ENCODE results near the gene KCTD20. TPM values are rescaled to one million over a fixed set of nuclear protein-coding genes. Genes with fewer than 3 reads are reported as not detected.

Gene KCTD20
- total and polyA plus RNA-seq, 2 of the 13 experiments (the other 11 are each of a cell fraction or from before 2014, with no cell fraction given): 52.7 to 67.1 TPM

DNA sequence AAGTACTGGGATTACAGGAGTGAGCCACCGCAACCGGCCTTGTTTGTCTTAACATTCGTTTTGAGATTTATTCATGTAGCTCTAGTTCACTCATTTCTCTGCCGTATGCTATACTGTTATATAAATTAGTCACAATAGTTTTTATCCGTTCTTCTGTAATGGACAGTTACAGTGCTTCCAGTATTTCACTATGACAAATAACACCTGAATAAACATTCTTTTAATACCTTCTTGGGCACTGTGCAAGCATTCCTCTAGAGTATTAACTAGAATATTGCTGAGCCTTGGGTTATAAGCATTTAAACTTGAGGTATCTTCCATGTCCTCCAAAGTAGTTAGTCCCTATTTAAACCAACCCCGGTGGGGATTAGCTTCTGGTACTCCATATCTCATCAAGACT, 58.9 kb downstream of the KCTD20 start:
- 94% methylated on average over 6 of the region's 6 CpGs for WGBS (ENCODE audit: low lambda C conversion rate)
- in situ Hi-C loops (cut with HindIII; ENCODE audit: extremely low pct_ligation_motif_present, low pct_unique_long_range_greater_than_20kb): no loop called here
- Histone ChIP-seq H3K9me3 (ENCODE audit: low read length) (no peaks in the 10 kb centered on the region), H3K79me2 (ENCODE audit: insufficient read depth, low read length) (no peaks in the 10 kb centered on the region), H3K4me2 (ENCODE audit: low read depth, low read length) (no peak overlapping the region), H4K20me1 (ENCODE audit: insufficient read depth, low read length) (no peaks in the 10 kb centered on the region), H3K27me3 (ENCODE audit: control insufficient read depth in 1 of 2, insufficient read depth in 2 of 2, low read length in 2 of 2) (no peaks in the 10 kb centered on the region), H2AFZ (ENCODE audit: low read length) (no peak overlapping the region), H3K9ac (ENCODE audit: insufficient read depth, low read depth, low read length) (no peak overlapping the region), H3K4me1 (ENCODE audit: insufficient read depth, low read length) (peaks cover 12% of the 10 kb centered on the region), H3K27ac (ENCODE audit: extremely low read length, insufficient read depth, low read length) (no peak overlapping the region), H3K4me3 (replicated peaks in 1 of 3; ENCODE audit: insufficient read depth in 1 of 3, low read depth in 2 of 3, low read length in 3 of 3) (no peak overlapping the region), H3K36me3 (replicated peaks in 1 of 2; ENCODE audit: control insufficient read depth in 1 of 2, insufficient read depth in 2 of 2, low read length in 2 of 2) (peaks cover 8 to 19% of the 10 kb centered on the region in 2 experiments)
- DNase-seq (ENCODE audit: low spot score) (no peak), FAIRE-seq (no peak), ATAC-seq (no peak)
- POLR2A ChIA-PET: no interaction called here
- intact Hi-C loops (cut with micrococcal nuclease; ENCODE audit: unreplicated experiment): no loop called here
- CTCF ChIA-PET (ENCODE audit: low intra/inter-chr PET ratio, low total read pairs): no interaction called here
- no TSS peak for BruUV-seq (replicated peaks)
- no peak for TF ChIP-seq GTF2F1 (IDR thresholded peaks at IDR 0.05; ENCODE audit: low read length)
- TF ChIP-seq AHDC1 (CRISPR knock-in tag; IDR thresholded peaks at IDR 0.05; ENCODE audit: borderline replicate concordance): no peak
- TF ChIP-seq PAWR (CRISPR knock-in tag; IDR thresholded peaks at IDR 0.05; ENCODE audit: borderline replicate concordance): no peak
- TF ChIP-seq ZBTB44 (CRISPR knock-in tag; IDR thresholded peaks at IDR 0.05): no peak
- TF ChIP-seq ZEB1 (IDR thresholded peaks at IDR 0.05; ENCODE audit: insufficient replicate concordance, low read depth): no peak
- no peak for TF ChIP-seq ZNF503 (CRISPR knock-in tag; IDR thresholded peaks at IDR 0.05)
- TF ChIP-seq ZNF614 (CRISPR knock-in tag; IDR thresholded peaks at IDR 0.05; ENCODE audit: borderline replicate concordance): no peak
- TF ChIP-seq NRL (CRISPR knock-in tag; IDR thresholded peaks at IDR 0.05; ENCODE audit: borderline replicate concordance): no peak
- TF ChIP-seq CHCHD3 (CRISPR knock-in tag; IDR thresholded peaks at IDR 0.05): no peak
- TF ChIP-seq REPIN1 (CRISPR knock-in tag; IDR thresholded peaks at IDR 0.05; ENCODE audit: borderline replicate concordance, low read depth): no peak
- no peak for TF ChIP-seq ZNF749 (CRISPR knock-in tag; IDR thresholded peaks at IDR 0.05; ENCODE audit: borderline replicate concordance)

All from HepG2 (cell line).